H1 (cell line): ENCODE results near the gene PTP4A1. TPM values are rescaled to one million over a fixed set of nuclear protein-coding genes. Genes with fewer than 3 reads are reported as not detected.

Source experiments
- CTCF ChIA-PET: fragments of 300-600 bp; sonication (Branson Sonifier 250); formaldehyde crosslinking; loops from one replicate; lab custom pipeline; 2021; ENCODE audit not compliant: partially characterized antibody; lab: Charles Lee
- POLR2A ChIA-PET: fragments of 300-600 bp; sonication (Branson Sonifier 250); formaldehyde crosslinking; loops from one replicate; lab custom pipeline; 2021; ENCODE audit warnings: inconsistent platforms; ENCODE audit not compliant: partially characterized antibody; lab: Charles Lee
- DNase-seq, 2 experiments: peaks; one replicate each; pipeline versions ENCODE4 v3.0.0 to v3.0.0-alpha.2; 2010 to 2022; ENCODE audit warnings: low spot score in 2 of 2, low read depth in 1 of 2, mixed read lengths in 1 of 2
- FAIRE-seq: peaks from 2 replicates; lab custom pipeline; 2011; peaks lifted over from hg19 to GRCh38; lab: Jason Lieb, UNC
- H2AFZ ChIP-seq: 2 replicates; pipeline ENCODE4 v1.8.1; 2012; ENCODE audit warnings: low read length, inconsistent platforms
- H2AK5ac ChIP-seq: 2 replicates; pipeline ENCODE4 v1.6.1; 2013; ENCODE audit warnings: low read depth, low read length
- H2BK120ac ChIP-seq: replicated peaks from 2 replicates; pipeline ENCODE3; 2013; ENCODE audit warnings: low read depth, low read length, inconsistent platforms
- H2BK12ac ChIP-seq: 2 replicates; pipeline ENCODE4 v1.6.1; 2013; ENCODE audit warnings: low read depth, low read length
- H2BK15ac ChIP-seq: 2 replicates; pipeline ENCODE4 v1.6.1; 2013; ENCODE audit warnings: low read length
- H2BK20ac ChIP-seq: 2 replicates; pipeline ENCODE4 v1.6.1; 2013; ENCODE audit warnings: low read length
- H2BK5ac ChIP-seq: 2 replicates; pipeline ENCODE4 v1.6.1; 2013; ENCODE audit warnings: low read depth, low read length
- H3K14ac ChIP-seq: 2 replicates; pipeline ENCODE4 v1.6.1; 2013; ENCODE audit warnings: inconsistent platforms; ENCODE audit not compliant: insufficient read length
- H3K18ac ChIP-seq: 2 replicates; pipeline ENCODE4 v1.6.1; 2013; ENCODE audit warnings: low read length; ENCODE audit errors: extremely low read depth
- H3K23ac ChIP-seq: 2 replicates; pipeline ENCODE4 v1.6.1; 2013; ENCODE audit warnings: inconsistent platforms; ENCODE audit not compliant: insufficient read length
- H3K23me2 ChIP-seq: 2 replicates; pipeline ENCODE4 v1.6.1; 2013; ENCODE audit warnings: low read depth, low read length
- H3K27ac ChIP-seq: 2 replicates; pipeline ENCODE4 v1.6.1; 2011; ENCODE audit warnings: low read depth, low read length, inconsistent platforms
- H3K27me3 ChIP-seq, 4 experiments: replicated peaks in 1 of 4; 1 replicate in 1 of 4; 2 replicates in 3 of 4; pipeline versions ENCODE4 v1.6.1 to v1.8.1; 2011 to 2013; ENCODE audit warnings: low read length in 3 of 4, mild to moderate bottlenecking in 3 of 4, inconsistent platforms in 2 of 4, mixed read lengths in 2 of 4, moderate library complexity in 1 of 4; ENCODE audit not compliant: control insufficient read depth in 3 of 4, insufficient read depth in 3 of 4; ENCODE audit errors: extremely low read depth in 1 of 4
- H3K36me3 ChIP-seq, 4 experiments: 2 replicates each; pipeline versions ENCODE4 v1.6.1 to v1.8.1; 2011 to 2013; ENCODE audit warnings: mild to moderate bottlenecking in 4 of 4, low read length in 3 of 4, moderate library complexity in 2 of 4, control low read depth in 1 of 4, inconsistent platforms in 1 of 4; ENCODE audit not compliant: insufficient read depth in 4 of 4, control insufficient read depth in 2 of 4
- H3K4ac ChIP-seq: replicated peaks from 2 replicates; pipeline ENCODE3; 2013; ENCODE audit warnings: low read length, low read depth, mixed read lengths, inconsistent platforms; ENCODE audit not compliant: insufficient read length
- H3K4me1 ChIP-seq, 4 experiments: replicated peaks in 1 of 4; 1 replicate in 1 of 4; 2 replicates in 3 of 4; pipeline versions ENCODE4 v1.6.1 to v1.8.1; 2011 to 2013; ENCODE audit warnings: low read length in 3 of 4, inconsistent platforms in 2 of 4, mixed read lengths in 1 of 4; ENCODE audit not compliant: insufficient read depth in 4 of 4, control insufficient read depth in 3 of 4
- H3K4me2 ChIP-seq, 2 experiments: 2 replicates each; pipeline versions ENCODE4 v1.6.1 to v1.8.1; 2011 to 2013; ENCODE audit warnings: low read depth in 2 of 2, low read length in 2 of 2, control low read depth in 1 of 2, inconsistent platforms in 1 of 2, mild to moderate bottlenecking in 1 of 2; ENCODE audit not compliant: insufficient read depth in 1 of 2
- H3K4me3 ChIP-seq, 4 experiments: fragments of 200-600, 300-600 bp in 1 of 4; sonication (generic), shearing (Covaris generic), sonication (Bioruptor Twin) in 1 of 4; 2 replicates each; pipeline versions ENCODE4 v1.5.1 to v1.8.1; 2011 to 2016; ENCODE audit warnings: low read length in 4 of 4, low read depth in 3 of 4, control low read depth in 2 of 4, inconsistent platforms in 2 of 4, mild to moderate bottlenecking in 2 of 4, mixed read lengths in 1 of 4, moderate library complexity in 1 of 4; ENCODE audit not compliant: insufficient read depth in 2 of 4; ENCODE audit errors: extremely low read depth in 1 of 4
- H3K56ac ChIP-seq: replicated peaks from 2 replicates; pipeline ENCODE3; 2013; ENCODE audit warnings: low read depth, mild to moderate bottlenecking, mixed read lengths, low read length, inconsistent platforms; ENCODE audit not compliant: insufficient read length
- H3K79me1 ChIP-seq: 2 replicates; pipeline ENCODE4 v1.6.1; 2013; ENCODE audit warnings: low read depth, low read length, control low read depth
- H3K79me2 ChIP-seq, 2 experiments: 2 replicates each; pipeline versions ENCODE4 v1.6.1 to v1.8.1; 2012 to 2013; ENCODE audit warnings: low read length in 2 of 2, mild to moderate bottlenecking in 2 of 2, inconsistent platforms in 1 of 2; ENCODE audit not compliant: insufficient read depth in 2 of 2, control insufficient read depth in 1 of 2
- H3K9ac ChIP-seq, 4 experiments: replicated peaks in 1 of 4; 1 replicate in 1 of 4; 2 replicates in 3 of 4; pipeline versions ENCODE4 v1.6.1 to v1.8.1; 2011 to 2013; ENCODE audit warnings: low read depth in 3 of 4, low read length in 3 of 4, control low read depth in 2 of 4, mild to moderate bottlenecking in 2 of 4, moderate library complexity in 2 of 4, inconsistent platforms in 1 of 4; ENCODE audit errors: extremely low read depth in 1 of 4
- H3K9me3 ChIP-seq, 2 experiments: 2 replicates each; pipeline versions ENCODE4 v1.6.1 to v1.8.1; 2012 to 2013; ENCODE audit warnings: mild to moderate bottlenecking in 2 of 2, moderate library complexity in 2 of 2, control low read depth in 1 of 2, inconsistent platforms in 1 of 2, low read depth in 1 of 2, low read length in 1 of 2, mixed read lengths in 1 of 2; ENCODE audit not compliant: insufficient read depth in 2 of 2
- H4K20me1 ChIP-seq, 2 experiments: replicated peaks in 1 of 2; 2 replicates each; pipeline versions ENCODE3 to v1.8.1; 2011 to 2013; ENCODE audit warnings: inconsistent platforms in 2 of 2, low read length in 2 of 2, mild to moderate bottlenecking in 1 of 2; ENCODE audit not compliant: insufficient read depth in 2 of 2, control insufficient read depth in 1 of 2
- H4K5ac ChIP-seq: 2 replicates; pipeline ENCODE4 v1.6.1; 2013; ENCODE audit warnings: low read length, low read depth, mixed read lengths, inconsistent platforms; ENCODE audit not compliant: insufficient read length
- H4K8ac ChIP-seq: 2 replicates; pipeline ENCODE4 v1.8.0; 2013; ENCODE audit warnings: mild to moderate bottlenecking, moderate library complexity, low read length, inconsistent platforms; ENCODE audit not compliant: insufficient read depth; ENCODE audit errors: extremely low read depth
- H4K91ac ChIP-seq: replicated peaks from 2 replicates; pipeline ENCODE3; 2013; ENCODE audit warnings: low read length, mixed read lengths, inconsistent platforms; ENCODE audit not compliant: insufficient read length
- HDAC6 ChIP-seq: IDR thresholded peaks from one replicate; pipeline ENCODE4 v1.7.1; 2012; ENCODE audit warnings: low read depth, mild to moderate bottlenecking, inconsistent platforms, low read length, moderate library complexity
- WGBS, 2 experiments: shearing (Covaris generic) in 1 of 2; methylation state at CpG; one replicate each; pipeline versions ENCODE4 v1.1.6 to v1.1.7; 2013 to 2015; ENCODE audit warnings: low lambda C conversion rate in 2 of 2, mixed read lengths in 2 of 2, inconsistent platforms in 1 of 2, low coverage in 1 of 2, missing lambda C conversion rate in 1 of 2; ENCODE audit not compliant: insufficient replicate concordance in 2 of 2, insufficient coverage in 1 of 2, insufficient read length in 1 of 2; ENCODE audit errors: extremely low coverage in 1 of 2, missing lambda C conversion rate in 1 of 2; 5-methylcytosine and 5-hydroxymethylcytosine counted together
- polyA plus RNA-seq, 7 experiments: library from polyadenylated mRNA; depleted of rRNA in 3 of 7; stranded (reverse) in 5 of 7; unstranded in 2 of 7; fragments of >200 nt in 5 of 7; fragments of 200-250 nt in 2 of 7; gene quantifications; 1 replicate in 5 of 7; 2 replicates in 1 of 7; 4 replicates in 1 of 7; pipeline versions ENCODE4 v1.2.1 to v1.2.3, GENCODE V29; 2011 to 2013; ENCODE audit warnings: missing spikeins in 2 of 7, mixed read lengths in 2 of 7
- total RNA-seq: library from RNA; stranded (reverse); fragmentation: NEBNext Ultra II Directional; extraction: Animal tissue kit (Norgen Biotek cat#: 25700); gene quantifications from 2 replicates; pipeline ENCODE4 v1.2.1, GENCODE V29; 2021

The PTP4A1 gene
- total and polyA plus RNA-seq, 2 of the 8 experiments (the other 6 are each of a cell fraction or from before 2014, with no cell fraction given): 21.1 to 76.3 TPM

DNA sequence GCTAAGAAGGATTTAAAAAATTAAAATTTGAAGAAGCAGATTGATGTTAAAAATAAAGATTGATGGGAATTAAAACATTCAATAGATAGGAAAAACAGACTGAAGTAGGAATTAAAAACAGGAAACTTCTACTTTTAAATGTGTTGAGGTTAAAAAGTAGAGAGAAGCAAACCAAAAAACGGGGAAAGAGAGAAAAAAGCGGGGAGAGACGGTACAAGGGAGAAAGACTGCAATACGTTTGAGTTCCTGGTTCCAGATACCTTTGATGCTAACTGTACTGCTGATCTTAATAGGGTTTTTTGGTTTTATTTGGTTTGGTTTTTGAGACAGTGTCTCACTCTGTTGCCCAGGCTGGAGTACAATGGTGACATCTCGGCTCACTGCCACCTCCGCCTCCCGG, 27.0 kb downstream of the PTP4A1 start:
- H4K20me1 ChIP-seq: no peaks in the 10 kb centered on the region
- no peak overlapping the region for H2BK20ac ChIP-seq
- no peak overlapping the region; a peak in 2 of 4 replicates for H3K4me2 ChIP-seq
- no peak overlapping the region for H3K9ac ChIP-seq
- FAIRE-seq: no peak
- H2AK5ac ChIP-seq: no peak overlapping the region
- no peak overlapping the region for H4K8ac ChIP-seq
- DNase-seq: no peak
- H4K5ac ChIP-seq: no peak overlapping the region
- no peak overlapping the region for H3K18ac ChIP-seq
- H3K79me1 ChIP-seq: no peaks in the 10 kb centered on the region
- peak overlapping the region in 1 of 4 experiments; percentile 69; a peak in 2 of 8 replicates for H3K4me3 ChIP-seq
- no peak overlapping the region for H3K56ac ChIP-seq
- no peak overlapping the region for H3K27ac ChIP-seq
- H2BK15ac ChIP-seq: no peak overlapping the region
- no peak overlapping the region for H3K23ac ChIP-seq
- H2BK120ac ChIP-seq: no peak overlapping the region
- H4K91ac ChIP-seq: no peak overlapping the region
- H3K23me2 ChIP-seq: peaks cover 5% of the 10 kb centered on the region
- POLR2A ChIA-PET: interaction anchor here (0.7 to 3.0 kb wide), 3 partner anchors 26 to 37 kb away, joined by 3 to 26 read pairs (median 21); partner anchors contain the start of gene PHF3
- no peaks in the 10 kb centered on the region for H3K9me3 ChIP-seq
- 94% methylated on average over 7 of the region's 7 CpGs; no CpG with 5 or more reads in 1 of the 2 experiments for whole genome bisulfite sequencing, 2 experiments
- H2BK5ac ChIP-seq: no peak overlapping the region
- H3K79me2 ChIP-seq: no peaks in the 10 kb centered on the region
- H3K27me3 ChIP-seq: no peaks in the 10 kb centered on the region
- H2AFZ ChIP-seq: 0 out of 2 replicates have a peak overlapping the region, but pooled peaks have one; percentile 6
- no peak overlapping the region for H3K4ac ChIP-seq
- no peaks in the 10 kb centered on the region for H3K36me3 ChIP-seq
- H2BK12ac ChIP-seq: no peak overlapping the region
- no peak overlapping the region for H3K14ac ChIP-seq
- H3K4me1 ChIP-seq: peaks cover 0 to 5% (median 2%) of the 10 kb centered on the region in 4 experiments; a peak in 3 of 7 replicates
- CTCF ChIA-PET: interaction anchor here (0.6 to 4.4 kb wide), 17 partner anchors 8 to 696 kb away, joined by 3 to 24 read pairs (median 5); partner anchors contain the start of gene PHF3
- no peak for TF ChIP-seq HDAC6
